K562 (cell line): ENCODE results near the gene TUBGCP6. TPM values are rescaled to one million over a fixed set of nuclear protein-coding genes. Genes with fewer than 3 reads are reported as not detected.

Source experiments
- ATAC-seq: fragments of 200-7000 bp; cut with Tn5 transposase; 3 replicates; pipeline ENCODE4 v1.9.1; 2020; ENCODE audit warnings: moderate library complexity
- BruUV-seq: library from RNA; stranded (reverse); fragments of 400-500 nt; replicated peaks from 2 replicates; lab custom pipeline; 2021; lab: Mats Ljungman, UMichigan
- CTCF ChIA-PET: fragments of 300-600 bp; formaldehyde crosslinking; extraction: SDS; loops from one replicate; lab custom pipeline; 2021; ENCODE audit warnings: low intra/inter-chr PET ratio; lab: Yijun Ruan, JAX
- POLR2A ChIA-PET: fragments of 300-600, 350-650 bp; sonication (Branson Sonifier 250); formaldehyde crosslinking; extraction: SDS; loops from one replicate; lab custom pipeline; 2021; ENCODE audit warnings: antibody characterized with exemption, inconsistent platforms; lab: Yijun Ruan, JAX
- DNase-seq, 4 experiments: peaks; one replicate each; pipeline versions ENCODE4 v3.0.0 to v3.0.0-alpha.2; 2011 to 2018; ENCODE audit warnings: low spot score in 3 of 4, mixed read lengths in 3 of 4; ENCODE audit errors: extremely low read depth in 1 of 4
- FAIRE-seq: peaks from 2 replicates; lab custom pipeline; 2011; peaks lifted over from hg19 to GRCh38; lab: Jason Lieb, UNC
- H2AFZ ChIP-seq: 2 replicates; pipeline ENCODE4 v1.6.0; 2011; ENCODE audit warnings: low read depth, low read length, control low read depth, inconsistent platforms
- H3K27ac ChIP-seq: fragments of 200-600 bp; 3 replicates; pipeline ENCODE4 v1.8.0; 2011; ENCODE audit warnings: low read depth, mild to moderate bottlenecking, control low read depth, inconsistent platforms, low read length, moderate library complexity, mixed read lengths; ENCODE audit errors: extremely low read depth
- H3K27me3 ChIP-seq, 2 experiments: fragments of 300-600 bp in 1 of 2; 2 replicates in 1 of 2; 3 replicates in 1 of 2; pipeline versions ENCODE4 v1.6.0 to v1.8.0; 2011; ENCODE audit warnings: inconsistent platforms in 2 of 2, low read length in 2 of 2, mild to moderate bottlenecking in 1 of 2, mixed read lengths in 1 of 2, moderate library complexity in 1 of 2; ENCODE audit not compliant: control insufficient read depth in 2 of 2, insufficient read depth in 2 of 2
- H3K36me3 ChIP-seq: fragments of 300-600 bp; 3 replicates; pipeline ENCODE4 v1.8.0; 2011; ENCODE audit warnings: mild to moderate bottlenecking, low read length, inconsistent platforms; ENCODE audit not compliant: control insufficient read depth, insufficient read depth
- H3K4me1 ChIP-seq, 2 experiments: fragments of 200-600 bp in 1 of 2; replicated peaks in 1 of 2; 2 replicates in 1 of 2; 3 replicates in 1 of 2; pipeline versions ENCODE4 v1.5.1 to v1.8.0; 2011; ENCODE audit warnings: inconsistent platforms in 2 of 2, low read length in 2 of 2, mild to moderate bottlenecking in 1 of 2, mixed read lengths in 1 of 2, moderate library complexity in 1 of 2; ENCODE audit not compliant: control insufficient read depth in 2 of 2, insufficient read depth in 2 of 2
- H3K4me2 ChIP-seq: 2 replicates; pipeline ENCODE4 v1.6.1; 2011; ENCODE audit warnings: low read length, control low read depth, inconsistent platforms, mixed read lengths; ENCODE audit not compliant: insufficient read depth
- H3K4me3 ChIP-seq: fragments of 200-600 bp; sonication (generic), shearing (Covaris generic); 2 replicates; pipeline ENCODE4 v1.5.1; 2016; ENCODE audit warnings: control low read depth, inconsistent platforms
- H3K79me2 ChIP-seq: fragments of 200-600 bp; 3 replicates; pipeline ENCODE4 v1.8.0; 2011; ENCODE audit warnings: low read length, inconsistent platforms; ENCODE audit not compliant: control insufficient read depth, insufficient read depth
- H3K9ac ChIP-seq, 2 experiments: 2 replicates each; pipeline versions ENCODE4 v1.6.0 to v1.6.1; 2011; ENCODE audit warnings: low read depth in 2 of 2, low read length in 2 of 2, control low read depth in 1 of 2, inconsistent platforms in 1 of 2, mild to moderate bottlenecking in 1 of 2, mixed read lengths in 1 of 2; ENCODE audit not compliant: insufficient read depth in 1 of 2
- H3K9me1 ChIP-seq: one replicate; pipeline ENCODE4 v1.6.0; 2011; ENCODE audit warnings: inconsistent platforms, mild to moderate bottlenecking, low read length, moderate library complexity; ENCODE audit not compliant: control insufficient read depth, insufficient read depth
- H3K9me3 ChIP-seq: replicated peaks from 2 replicates; pipeline ENCODE4 v1.5.1; 2011; ENCODE audit warnings: low read depth, low read length, inconsistent platforms; ENCODE audit not compliant: control insufficient read depth, insufficient read depth
- H4K20me1 ChIP-seq: replicated peaks from 2 replicates; pipeline ENCODE4 v1.6.1; 2011; ENCODE audit warnings: low read length, inconsistent platforms, mixed read lengths; ENCODE audit not compliant: control insufficient read depth, insufficient read depth
- BRD9 ChIP-seq: fragments of 450-650 bp; IDR thresholded peaks from 2 replicates; pipeline ENCODE4 v1.6.1; 2018; ENCODE audit warnings: low read depth; ENCODE audit not compliant: partially characterized antibody
- GTF2F1 ChIP-seq: IDR thresholded peaks from 2 replicates; pipeline ENCODE4 v1.6.1; 2011; ENCODE audit warnings: low read depth, low read length, improper control_type of control experiment
- LEF1 ChIP-seq: fragments of 450-650 bp; IDR thresholded peaks from 2 replicates; pipeline ENCODE4 v1.6.1; 2016; ENCODE audit warnings: mild to moderate bottlenecking
- POLR2A ChIP-seq: fragments of 450-650 bp; conservative IDR thresholded peaks from 2 replicates; pipeline ENCODE4 v1.6.1; 2016
- SAFB2 ChIP-seq: fragments of 200-400 bp; formaldehyde crosslinking; IDR thresholded peaks from 2 replicates; pipeline ENCODE4 v1.6.1; 2018; ENCODE audit warnings: borderline replicate concordance, low read length, low read depth, moderate library complexity; ENCODE audit not compliant: severe bottlenecking
- SMARCC2 ChIP-seq: fragments of 450-650 bp; IDR thresholded peaks from 2 replicates; pipeline ENCODE4 v1.6.1; 2017; ENCODE audit warnings: antibody characterized with exemption, moderate library complexity, mild to moderate bottlenecking, low read depth
- SOX6 ChIP-seq: fragments of 450-650 bp; IDR thresholded peaks from 2 replicates; pipeline ENCODE4 v1.6.1; 2014; ENCODE audit warnings: mild to moderate bottlenecking
- SREBF2 ChIP-seq: sonication (generic); formaldehyde crosslinking; IDR thresholded peaks from 2 replicates; pipeline ENCODE4 v1.4.0; 2020; ENCODE audit warnings: mild to moderate bottlenecking, missing genetic modification reagents
- TAF9B ChIP-seq: fragments of 450-650 bp; IDR thresholded peaks from 2 replicates; pipeline ENCODE4 v1.6.1; 2018; ENCODE audit warnings: mild to moderate bottlenecking; ENCODE audit not compliant: partially characterized antibody
- YY1 ChIP-seq, 3 experiments: IDR thresholded peaks; 2 replicates each; pipeline ENCODE4 v1.6.1; 2011; ENCODE audit warnings: low read length in 2 of 3, mild to moderate bottlenecking in 2 of 3, moderate library complexity in 2 of 3, borderline replicate concordance in 1 of 3, control low read depth in 1 of 3, low read depth in 1 of 3; ENCODE audit not compliant: insufficient read depth in 3 of 3, insufficient replicate concordance in 2 of 3, control insufficient read depth in 1 of 3, insufficient read length in 1 of 3; ENCODE audit errors: extremely low read depth in 1 of 3
- ZBTB1 ChIP-seq: sonication (generic); formaldehyde crosslinking; IDR thresholded peaks from 2 replicates; pipeline ENCODE4 v1.8.1; 2023; ENCODE audit warnings: missing genetic modification reagents, low read depth, mild to moderate bottlenecking, borderline replicate concordance
- ZBTB17 ChIP-seq: fragments of 450-650 bp; formaldehyde crosslinking; IDR thresholded peaks from 2 replicates; pipeline ENCODE4 v1.4.0; 2020; ENCODE audit warnings: mild to moderate bottlenecking
- ZFP30 ChIP-seq: fragments of 250-450 bp; sonication (Bioruptor Pico); IDR thresholded peaks from 2 replicates; pipeline ENCODE4 v1.8.0; 2022; ENCODE audit warnings: moderate library complexity, mild to moderate bottlenecking, inconsistent platforms, borderline replicate concordance
- ZNF324 ChIP-seq: fragments of 250-450 bp; sonication (Bioruptor Pico); IDR thresholded peaks from 2 replicates; pipeline ENCODE4 v1.4.0; 2020; ENCODE audit warnings: mild to moderate bottlenecking
- ZNF644 ChIP-seq: fragments of 200-800 bp; sonication (Bioruptor generic); IDR thresholded peaks from 2 replicates; pipeline ENCODE4 v1.6.1; 2016; ENCODE audit warnings: low read depth, missing genetic modification characterization, missing compliant biosample characterization
- WGBS: fragments of 100-300 bp; shearing (Covaris generic); methylation state at CpG from one replicate; pipeline ENCODE4 v1.1.6; 2016; ENCODE audit warnings: low coverage, mixed read lengths; ENCODE audit not compliant: insufficient coverage; ENCODE audit errors: missing lambda C conversion rate; 5-methylcytosine and 5-hydroxymethylcytosine counted together
- in situ Hi-C: fragments of 300-500 bp; cut with MboI; formaldehyde crosslinking; loops from 4 replicates; pipeline ENCODE4 v1.15.0; 2018; ENCODE audit warnings: inconsistent platforms, mixed read lengths
- intact Hi-C: fragments of 100-400 bp; cut with micrococcal nuclease; formaldehyde crosslinking; loops from 2 replicates; pipeline ENCODE4 v1.14.2; 2022
- polyA plus RNA-seq, 8 experiments: library from polyadenylated mRNA; depleted of rRNA in 4 of 8; stranded (reverse) in 5 of 8; unstranded in 3 of 8; fragments of >200 nt; fragmentation: Nextera tagmentation in 2 of 8; fragmentation: Illumina TruSeq in 1 of 8; extraction: Ambion mirVana in 2 of 8; extraction: Trizol in 1 of 8; gene quantifications; 2 replicates each; pipeline versions ENCODE4 v1.2.1 to v1.2.3, GENCODE V29; 2011 to 2014; ENCODE audit warnings: inconsistent platforms in 1 of 8, missing spikeins in 1 of 8
- total RNA-seq, 7 experiments: library from RNA; depleted of rRNA in 6 of 7; stranded (reverse); fragments of >200 nt in 6 of 7; fragmentation: Illumina TruSeq in 2 of 7; extraction: Trizol in 2 of 7; gene quantifications; 2 replicates each; pipeline versions ENCODE4 v1.2.1 to v1.2.3, GENCODE V29; 2011 to 2021; ENCODE audit warnings: low replicate concordance in 1 of 7
- TF ChIP-seq, protein P1 (sequence below): fragments of 250-450 bp; sonication (Bioruptor Pico); IDR thresholded peaks from 2 replicates; pipeline ENCODE4 v1.8.0; 2022; ENCODE audit warnings: inconsistent platforms

Gene TUBGCP6
- total and polyA plus RNA-seq, 9 of the 15 experiments (the other 6 are each of a cell fraction or from before 2014, with no cell fraction given), result 0.76 to 33.0 (median 10.1) TPM

GRCh38 chr22:50229370-50229769 lies 15.5 kb downstream of the TUBGCP6 start:
- no peaks in the 10 kb centered on the region for H3K9me1 ChIP-seq
- H3K27me3 ChIP-seq, result no peaks in the 10 kb centered on the region
- CTCF ChIA-PET, result no interaction called here
- intact Hi-C loops, result no loop called here
- peak overlapping the region in 1 of 2 experiments; percentile 45; a peak in 1 of 4 replicates for H3K9ac ChIP-seq
- H3K79me2 ChIP-seq, result no peaks in the 10 kb centered on the region; the same call in 2 of the 3 replicates
- POLR2A ChIA-PET, result no interaction called here
- BruUV-seq, result no TSS peak
- H3K27ac ChIP-seq, result no peak overlapping the region
- DNase-seq, result no peak
- no peak overlapping the region for H3K4me3 ChIP-seq
- ATAC-seq, result no peak
- no peak overlapping the region for H3K4me2 ChIP-seq
- FAIRE-seq, result no peak
- WGBS, result 93% methylated on average over 2 of the region's 16 CpGs
- TF ChIP-seq ZNF324 (CRISPR knock-in tag), result no peak
- no peak for TF ChIP-seq YY1 (IDR thresholded peaks at IDR 0.05; ENCODE audit: borderline replicate concordance in 1 of 3, control insufficient read depth in 1 of 3, extremely low read depth in 1 of 3, insufficient read depth in 3 of 3, insufficient read length in 1 of 3, insufficient replicate concordance in 2 of 3, low read depth in 1 of 3, low read length in 2 of 3)
- TF ChIP-seq POLR2A, result no peak
- no peak for TF ChIP-seq SREBF2 (CRISPR knock-in tag)
- no peak for TF ChIP-seq SAFB2
- in situ Hi-C loops, result no loop called here
- H3K36me3 ChIP-seq, result peaks cover 30% of the 10 kb centered on the region; the same call in 2 of the 3 replicates
- H4K20me1 ChIP-seq, result no peaks in the 10 kb centered on the region
- H2AFZ ChIP-seq, result no peak overlapping the region
- H3K4me1 ChIP-seq, result peaks cover 0 to 14% of the 10 kb centered on the region in 2 experiments; a peak in 2 of 5 replicates
- no peaks in the 10 kb centered on the region for H3K9me3 ChIP-seq

DNA sequence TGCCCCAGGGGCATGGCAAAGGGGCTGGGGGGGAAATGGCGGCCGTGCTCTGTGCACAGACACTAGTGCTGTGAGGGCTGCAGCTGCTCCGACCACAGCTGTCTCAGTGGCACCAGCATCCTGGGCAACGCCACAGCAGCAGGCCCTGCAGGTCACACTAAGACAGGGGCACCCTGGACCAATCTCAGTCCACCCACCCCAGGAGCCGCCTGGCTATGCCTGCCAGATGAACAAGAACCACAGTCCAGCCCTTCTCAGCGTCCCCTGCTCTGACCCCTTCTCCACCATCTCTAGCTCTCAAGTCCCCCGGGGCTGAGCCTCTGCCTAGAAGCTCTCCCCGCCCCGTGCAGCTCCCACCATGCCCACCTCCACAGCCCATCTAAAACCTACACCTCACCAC lies 16.5 kb downstream of the TUBGCP6 start:
- CTCF ChIA-PET, result interaction anchor here (0.5 kb wide), 1 partner anchor 210 kb away, joined by 3 read pairs; no protein-coding TSS in a partner anchor
- no peak for FAIRE-seq
- no peaks in the 10 kb centered on the region for H3K9me1 ChIP-seq
- no peak overlapping the region for H3K9ac ChIP-seq
- ATAC-seq, result no peak
- 90% methylated on average over 4 of the region's 9 CpGs for WGBS
- H3K79me2 ChIP-seq, result no peaks in the 10 kb centered on the region
- no peak overlapping the region for H2AFZ ChIP-seq
- H3K9me3 ChIP-seq, result no peaks in the 10 kb centered on the region
- in situ Hi-C loops, result no loop called here
- POLR2A ChIA-PET, result interaction anchor here (0.8 to 0.9 kb wide), 2 partner anchors 13 to 15 kb away, joined by 3 read pairs; no protein-coding TSS in a partner anchor
- no peaks in the 10 kb centered on the region for H4K20me1 ChIP-seq
- no TSS peak for BruUV-seq
- peaks cover 0 to 12% of the 10 kb centered on the region in 2 experiments; a peak in 2 of 5 replicates for H3K4me1 ChIP-seq
- no peak overlapping the region for H3K4me3 ChIP-seq
- H3K27me3 ChIP-seq, result no peaks in the 10 kb centered on the region
- intact Hi-C loops, result no loop called here
- no peak for DNase-seq
- no peak overlapping the region for H3K4me2 ChIP-seq
- peaks cover 34% of the 10 kb centered on the region; the same call in 2 of the 3 replicates for H3K36me3 ChIP-seq
- H3K27ac ChIP-seq, result no peak overlapping the region
- no peak for TF ChIP-seq BRD9
- TF ChIP-seq ZFP30 (CRISPR knock-in tag), result no peak
- TF ChIP-seq ZBTB17, result no peak
- no peak for TF ChIP-seq ZNF644 (tag)
- TF ChIP-seq GTF2F1, result no peak
- no peak for TF ChIP-seq SOX6
- no peak for TF ChIP-seq ZBTB1
- no peak for TF ChIP-seq TAF9B
- no peak for TF ChIP-seq LEF1
- TF ChIP-seq, protein P1, sequence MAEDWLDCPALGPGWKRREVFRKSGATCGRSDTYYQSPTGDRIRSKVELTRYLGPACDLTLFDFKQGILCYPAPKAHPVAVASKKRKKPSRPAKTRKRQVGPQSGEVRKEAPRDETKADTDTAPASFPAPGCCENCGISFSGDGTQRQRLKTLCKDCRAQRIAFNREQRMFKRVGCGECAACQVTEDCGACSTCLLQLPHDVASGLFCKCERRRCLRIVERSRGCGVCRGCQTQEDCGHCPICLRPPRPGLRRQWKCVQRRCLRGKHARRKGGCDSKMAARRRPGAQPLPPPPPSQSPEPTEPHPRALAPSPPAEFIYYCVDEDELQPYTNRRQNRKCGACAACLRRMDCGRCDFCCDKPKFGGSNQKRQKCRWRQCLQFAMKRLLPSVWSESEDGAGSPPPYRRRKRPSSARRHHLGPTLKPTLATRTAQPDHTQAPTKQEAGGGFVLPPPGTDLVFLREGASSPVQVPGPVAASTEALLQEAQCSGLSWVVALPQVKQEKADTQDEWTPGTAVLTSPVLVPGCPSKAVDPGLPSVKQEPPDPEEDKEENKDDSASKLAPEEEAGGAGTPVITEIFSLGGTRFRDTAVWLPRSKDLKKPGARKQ, result no peak
- no peak for TF ChIP-seq SMARCC2
